Measurements from ENCODE around the gene SOD2.
"Not testable (repeated sequence)": the region's sequence is repeated elsewhere in the genome, so short reads cannot be mapped to it uniquely, and the experiment has no call there.

The SOD2 gene

DNA sequence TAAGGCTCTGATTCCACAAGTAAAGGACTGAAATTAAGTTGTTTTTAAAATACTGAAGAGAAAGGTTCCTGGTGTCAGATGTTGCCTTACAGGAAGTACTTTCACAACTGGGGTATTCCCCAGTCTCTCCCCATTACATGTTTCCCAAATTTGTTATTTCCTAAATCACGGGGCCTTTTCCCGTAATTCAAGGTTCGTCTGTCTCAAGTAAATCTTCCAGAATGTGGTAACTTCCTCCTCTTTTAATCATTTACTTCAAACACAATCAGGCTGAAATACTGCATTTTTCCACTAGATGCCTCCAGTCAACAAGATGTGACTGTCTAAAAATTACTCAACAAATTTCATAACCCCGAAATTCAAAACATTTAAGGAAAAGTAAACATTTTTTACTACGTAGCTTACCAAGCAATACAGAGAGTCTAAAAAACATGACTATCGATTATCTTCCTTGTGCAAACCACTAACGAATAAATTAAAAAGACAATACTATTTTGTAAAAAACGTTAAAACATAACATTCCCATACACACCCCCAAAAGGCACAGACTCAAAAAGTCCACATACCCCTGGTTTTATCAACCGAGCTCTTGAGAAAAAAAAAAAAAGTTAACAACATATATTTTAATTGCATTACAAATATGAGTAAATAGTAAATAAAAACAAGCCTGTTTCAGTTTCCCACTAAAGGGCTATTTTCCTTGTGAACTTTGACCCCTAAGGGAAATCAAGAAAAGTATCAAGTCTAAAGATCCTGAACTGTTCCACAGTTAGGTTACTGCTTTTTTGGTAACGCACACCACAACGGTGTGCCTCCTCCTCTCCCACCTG is 1.7 kb downstream of the SOD2 start:
- Histone ChIP-seq H2AFZ (ENCODE audit: low read depth, low read length) (peak overlapping the region; percentile 46; the same call in 1 of the 2 replicates), H3K36me3 (ENCODE audit: insufficient read depth, low read length) (peaks cover 37% of the 10 kb centered on the region), H3K9ac (ENCODE audit: low read depth, low read length) (peak overlapping the region; percentile 85), H4K20me1 (ENCODE audit: insufficient read depth, low read length) (peaks cover 16% of the 10 kb centered on the region), H3K9me3 (ENCODE audit: insufficient read depth, low read length, severe bottlenecking) (no peaks in the 10 kb centered on the region), H3K4me3 (ENCODE audit: low read depth in 1 of 2, low read length in 2 of 2) (peak overlapping the region; percentile 76 to 81; a peak in 3 of 4 replicates), H3K27me3 (ENCODE audit: insufficient read depth, low read length, poor library complexity) (no peaks in the 10 kb centered on the region), H3K4me1 (ENCODE audit: insufficient read depth, low read length) (peaks cover 30% of the 10 kb centered on the region), H3K4me2 (ENCODE audit: insufficient read depth, low read length) (peak overlapping the region; percentile 89), H3K79me2 (ENCODE audit: insufficient read depth, low read length) (peaks cover 56% of the 10 kb centered on the region), H3K27ac (ENCODE audit: low read length) (peak overlapping the region; percentile 95)
- no peak for ATAC-seq (ENCODE audit: insufficient read depth, low read depth)
- DNase-seq = peak; percentile 22
- no peak for TF ChIP-seq EZH2 (IDR thresholded peaks at IDR 0.05; ENCODE audit: borderline replicate concordance, low read depth, low read length, severe bottlenecking)
- TF ChIP-seq, protein P1, sequence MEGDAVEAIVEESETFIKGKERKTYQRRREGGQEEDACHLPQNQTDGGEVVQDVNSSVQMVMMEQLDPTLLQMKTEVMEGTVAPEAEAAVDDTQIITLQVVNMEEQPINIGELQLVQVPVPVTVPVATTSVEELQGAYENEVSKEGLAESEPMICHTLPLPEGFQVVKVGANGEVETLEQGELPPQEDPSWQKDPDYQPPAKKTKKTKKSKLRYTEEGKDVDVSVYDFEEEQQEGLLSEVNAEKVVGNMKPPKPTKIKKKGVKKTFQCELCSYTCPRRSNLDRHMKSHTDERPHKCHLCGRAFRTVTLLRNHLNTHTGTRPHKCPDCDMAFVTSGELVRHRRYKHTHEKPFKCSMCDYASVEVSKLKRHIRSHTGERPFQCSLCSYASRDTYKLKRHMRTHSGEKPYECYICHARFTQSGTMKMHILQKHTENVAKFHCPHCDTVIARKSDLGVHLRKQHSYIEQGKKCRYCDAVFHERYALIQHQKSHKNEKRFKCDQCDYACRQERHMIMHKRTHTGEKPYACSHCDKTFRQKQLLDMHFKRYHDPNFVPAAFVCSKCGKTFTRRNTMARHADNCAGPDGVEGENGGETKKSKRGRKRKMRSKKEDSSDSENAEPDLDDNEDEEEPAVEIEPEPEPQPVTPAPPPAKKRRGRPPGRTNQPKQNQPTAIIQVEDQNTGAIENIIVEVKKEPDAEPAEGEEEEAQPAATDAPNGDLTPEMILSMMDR (IDR thresholded peaks at IDR 0.05; ENCODE audit: borderline replicate concordance, extremely low read depth, low read length, poor library complexity, severe bottlenecking) = peak; percentile 94

DNA sequence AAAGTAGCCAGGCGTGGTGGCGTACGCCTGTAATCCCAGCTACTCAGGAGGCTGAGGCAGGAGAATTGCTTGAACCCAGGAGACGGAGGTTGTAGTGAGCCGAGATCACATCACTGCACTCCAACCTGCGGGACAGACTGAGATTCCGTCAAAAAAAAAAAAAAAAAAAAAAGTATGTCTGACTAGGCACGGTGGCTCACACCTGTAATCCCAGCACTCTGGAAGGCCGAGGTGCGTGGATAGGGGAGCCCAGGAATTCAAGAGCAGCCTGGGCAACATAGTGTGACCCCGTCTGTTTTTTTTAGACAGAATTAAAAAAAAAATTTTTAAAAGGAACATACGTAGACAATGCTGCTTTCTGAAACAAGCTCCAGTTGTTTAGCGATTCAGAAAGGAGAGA is 2.9 kb downstream of the SOD2 start:
- ATAC-seq (ENCODE audit: insufficient read depth, low read depth); H3K27ac ChIP-seq (ENCODE audit: low read length): not testable (repeated sequence)

DNA sequence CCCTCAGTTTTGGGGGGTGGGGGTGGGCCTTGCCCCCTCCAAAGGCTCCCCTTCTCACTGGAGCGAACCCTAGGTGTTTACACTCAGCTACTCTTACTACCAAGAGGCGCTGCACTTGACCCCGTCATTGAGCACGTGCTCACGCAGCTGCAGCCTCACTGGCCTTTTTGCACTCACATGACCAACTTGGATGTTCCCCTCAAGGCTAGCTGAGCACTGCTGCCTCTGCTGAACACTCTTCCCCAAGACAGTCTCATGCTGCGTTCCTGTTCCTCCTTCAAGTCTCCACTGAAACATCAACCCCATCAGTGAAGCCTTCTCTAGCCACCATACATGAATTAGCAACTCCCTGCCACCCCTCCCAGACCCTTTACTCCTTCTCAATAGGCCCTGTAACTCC is 4.0 kb downstream of the SOD2 start:
- peaks cover 24% of the 10 kb centered on the region for H3K4me1 ChIP-seq (ENCODE audit: insufficient read depth, low read length)
- no peaks in the 10 kb centered on the region for H3K9me3 ChIP-seq (ENCODE audit: insufficient read depth, low read length, severe bottlenecking)
- no peak overlapping the region for H3K4me3 ChIP-seq (ENCODE audit: low read depth in 1 of 2, low read length in 2 of 2)
- H3K4me2 ChIP-seq (ENCODE audit: insufficient read depth, low read length) = peak overlapping the region; percentile 17; the same call in 1 of the 2 replicates
- H3K9ac ChIP-seq (ENCODE audit: low read depth, low read length) = no peak overlapping the region
- no peak for DNase-seq
- peaks cover 16% of the 10 kb centered on the region for H4K20me1 ChIP-seq (ENCODE audit: insufficient read depth, low read length)
- peaks cover 56% of the 10 kb centered on the region for H3K79me2 ChIP-seq (ENCODE audit: insufficient read depth, low read length)
- no peak overlapping the region for H3K27ac ChIP-seq (ENCODE audit: low read length)
- no peak overlapping the region for H2AFZ ChIP-seq (ENCODE audit: low read depth, low read length)
- TF ChIP-seq, protein P1 (IDR thresholded peaks at IDR 0.05; ENCODE audit: borderline replicate concordance, extremely low read depth, low read length, poor library complexity, severe bottlenecking) = no peak
- TF ChIP-seq EZH2 (IDR thresholded peaks at IDR 0.05; ENCODE audit: borderline replicate concordance, low read depth, low read length, severe bottlenecking) = no peak
- H3K27me3 ChIP-seq (ENCODE audit: insufficient read depth, low read length, poor library complexity) = no peaks in the 10 kb centered on the region
- peaks cover 54% of the 10 kb centered on the region for H3K36me3 ChIP-seq (ENCODE audit: insufficient read depth, low read length)
- ATAC-seq (ENCODE audit: insufficient read depth, low read depth) = no peak

More for the DNA sequence above, 2.9 kb downstream of the SOD2 start:
- not testable (repeated sequence) for H2AFZ ChIP-seq (ENCODE audit: low read depth, low read length); H3K9me3 ChIP-seq (ENCODE audit: insufficient read depth, low read length, severe bottlenecking); H3K9ac ChIP-seq (ENCODE audit: low read depth, low read length); DNase-seq; H3K27me3 ChIP-seq (ENCODE audit: insufficient read depth, low read length, poor library complexity); H3K4me3 ChIP-seq (ENCODE audit: low read depth in 1 of 2, low read length in 2 of 2); H3K4me2 ChIP-seq (ENCODE audit: insufficient read depth, low read length)
- Histone ChIP-seq H3K79me2 (ENCODE audit: insufficient read depth, low read length) (peaks cover 56% of the 10 kb centered on the region), H4K20me1 (ENCODE audit: insufficient read depth, low read length) (peaks cover 16% of the 10 kb centered on the region), H3K4me1 (ENCODE audit: insufficient read depth, low read length) (peaks cover 30% of the 10 kb centered on the region), H3K36me3 (ENCODE audit: insufficient read depth, low read length) (peaks cover 44% of the 10 kb centered on the region)

DNA sequence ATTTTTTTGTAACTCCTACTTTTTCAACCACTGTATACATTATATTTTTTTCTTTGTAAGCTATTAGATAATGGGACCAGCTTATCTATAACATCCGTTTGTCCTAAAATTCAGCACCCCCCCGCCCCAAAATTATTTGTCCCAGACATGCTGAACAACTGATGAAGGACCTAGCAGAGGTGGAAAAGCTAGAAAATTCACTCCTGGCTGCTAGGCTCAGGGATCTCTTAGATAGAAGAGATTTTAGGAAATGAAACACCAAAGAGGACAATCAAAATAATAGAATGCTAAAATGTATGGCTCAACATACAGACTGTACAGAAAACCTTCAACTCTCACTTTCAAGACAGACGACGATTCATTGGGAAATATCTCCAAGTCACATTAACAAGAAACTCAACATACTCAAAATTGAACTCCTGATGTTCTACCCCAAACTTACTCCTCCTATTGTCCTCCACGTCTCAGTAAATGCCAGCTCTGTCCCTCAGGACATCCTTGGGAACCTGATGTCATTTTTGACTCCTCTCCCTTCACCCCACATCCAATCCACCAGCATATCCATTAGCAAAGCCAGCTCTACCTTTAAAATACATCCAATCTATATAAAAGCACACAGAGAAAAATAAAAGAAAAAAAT is 4.7 kb downstream of the SOD2 start:
- ATAC-seq (ENCODE audit: insufficient read depth, low read depth) (no peak), DNase-seq (no peak)
- TF ChIP-seq, protein P1 (IDR thresholded peaks at IDR 0.05; ENCODE audit: borderline replicate concordance, extremely low read depth, low read length, poor library complexity, severe bottlenecking) = no peak
- Histone ChIP-seq H3K9me3 (ENCODE audit: insufficient read depth, low read length, severe bottlenecking) (no peaks in the 10 kb centered on the region), H3K27ac (ENCODE audit: low read length) (no peak overlapping the region), H3K36me3 (ENCODE audit: insufficient read depth, low read length) (peaks cover 60% of the 10 kb centered on the region), H4K20me1 (ENCODE audit: insufficient read depth, low read length) (peaks cover 16% of the 10 kb centered on the region), H3K79me2 (ENCODE audit: insufficient read depth, low read length) (peaks cover 58% of the 10 kb centered on the region), H2AFZ (ENCODE audit: low read depth, low read length) (no peak overlapping the region), H3K4me1 (ENCODE audit: insufficient read depth, low read length) (peaks cover 20% of the 10 kb centered on the region), H3K4me2 (ENCODE audit: insufficient read depth, low read length) (no peak overlapping the region), H3K4me3 (ENCODE audit: low read depth in 1 of 2, low read length in 2 of 2) (no peak overlapping the region), H3K9ac (ENCODE audit: low read depth, low read length) (0 out of 2 replicates have a peak overlapping the region, but pooled peaks have one; percentile 0), H3K27me3 (ENCODE audit: insufficient read depth, low read length, poor library complexity) (no peaks in the 10 kb centered on the region)
